HCT116 (cell line): ENCODE results near the gene CHAC1. TPM values are rescaled to one million over a fixed set of nuclear protein-coding genes. Genes with fewer than 3 reads are reported as not detected.

Experiments used
- ATAC-seq: fragments of 200-7000 bp; cut with Tn5 transposase; 2 replicates; pipeline ENCODE4 v1.9.1; 2020; ENCODE audit warnings: mild to moderate bottlenecking, moderate library complexity
- BruUV-seq: library from RNA; stranded (reverse); fragments of 400-500 nt; replicated peaks from 2 replicates; lab custom pipeline; 2021; lab: Mats Ljungman, UMichigan
- CTCF ChIA-PET: fragments of 300-600 bp; sonication (Branson Sonifier 250); formaldehyde crosslinking; loops from one replicate; lab custom pipeline; 2021; ENCODE audit warnings: antibody characterized with exemption; lab: Charles Lee
- POLR2A ChIA-PET: fragments of 300-600, 350-600 bp; sonication (Branson Sonifier 250); formaldehyde crosslinking; loops from one replicate; lab custom pipeline; 2021; ENCODE audit warnings: antibody characterized with exemption; lab: Charles Lee
- RAD21 ChIA-PET, 2 experiments: fragments of 300-600 bp; sonication (Branson Sonifier 250); formaldehyde crosslinking; loops; one replicate each; lab custom pipeline; 2023; ENCODE audit warnings: low total read pairs in 2 of 2; ENCODE audit not compliant: uncharacterized antibody in 2 of 2, unreplicated experiment in 2 of 2, low non-redundant PET in 1 of 2; lab: Charles Lee
- DNase-seq: peaks from one replicate; pipeline ENCODE4 v3.0.0-alpha.2; 2010; ENCODE audit warnings: low read depth, low spot score
- H2AFZ ChIP-seq: fragments of 200-600 bp; shearing (Covaris generic), sonication (generic); 2 replicates; pipeline ENCODE4 v1.6.1; 2017; ENCODE audit warnings: low read depth, mixed run types, mixed read lengths, antibody characterized with exemption, low read length; ENCODE audit not compliant: poor library complexity, severe bottlenecking
- H3K27ac ChIP-seq: 2 replicates; pipeline ENCODE4 v1.5.1; 2012; ENCODE audit warnings: low read depth, low read length
- H3K27me3 ChIP-seq: fragments of 200-600 bp; sonication (generic); 2 replicates; pipeline ENCODE4 v1.6.1; 2016; ENCODE audit warnings: mixed run types, low read length, mixed read lengths; ENCODE audit not compliant: insufficient read depth
- H3K36me3 ChIP-seq, 2 experiments: fragments of 200-500 bp in 1 of 2; fragments of 200-600 bp in 1 of 2; sonication (Bioruptor generic) in 1 of 2; sonication (generic) in 1 of 2; 2 replicates each; pipeline versions ENCODE4 v1.5.1 to v1.6.1; 2014 to 2016; ENCODE audit warnings: low read length in 2 of 2, inconsistent platforms in 1 of 2, mixed read lengths in 1 of 2, mixed run types in 1 of 2; ENCODE audit not compliant: insufficient read depth in 2 of 2, control insufficient read depth in 1 of 2
- H3K4me1 ChIP-seq, 2 experiments: fragments of 200-600 bp in 1 of 2; sonication (generic) in 1 of 2; 2 replicates each; pipeline versions ENCODE4 v1.5.1 to v1.6.1; 2012 to 2017; ENCODE audit warnings: low read length in 2 of 2, inconsistent platforms in 1 of 2, mild to moderate bottlenecking in 1 of 2, mixed read lengths in 1 of 2, mixed run types in 1 of 2, moderate library complexity in 1 of 2; ENCODE audit not compliant: insufficient read depth in 2 of 2, control insufficient read depth in 1 of 2
- H3K4me2 ChIP-seq: fragments of 200-600 bp; sonication (generic); 2 replicates; pipeline ENCODE4 v1.6.1; 2017; ENCODE audit warnings: mixed run types, low read length, mixed read lengths
- H3K4me3 ChIP-seq, 2 experiments: fragments of 200-600 bp in 1 of 2; sonication (generic) in 1 of 2; replicated peaks in 1 of 2; 2 replicates each; pipeline ENCODE4 v1.5.1; 2011 to 2016; ENCODE audit warnings: low read length in 2 of 2, control low read depth in 1 of 2, low read depth in 1 of 2, mild to moderate bottlenecking in 1 of 2, mixed read lengths in 1 of 2, mixed run types in 1 of 2
- H3K79me2 ChIP-seq: fragments of 200-600 bp; sonication (generic); 2 replicates; pipeline ENCODE4 v1.6.1; 2017; ENCODE audit warnings: mild to moderate bottlenecking, mixed run types, low read length, moderate library complexity, mixed read lengths; ENCODE audit not compliant: insufficient read depth
- H3K9ac ChIP-seq: fragments of 200-600 bp; sonication (generic); 2 replicates; pipeline ENCODE4 v1.6.1; 2016; ENCODE audit warnings: low read length, mixed read lengths
- H3K9me2 ChIP-seq: fragments of 200-600 bp; sonication (generic), shearing (Covaris generic); 2 replicates; pipeline ENCODE4 v1.6.1; 2017; ENCODE audit warnings: mixed run types, mild to moderate bottlenecking, moderate library complexity; ENCODE audit not compliant: insufficient read depth
- H3K9me3 ChIP-seq, 2 experiments: fragments of 200-500 bp in 1 of 2; fragments of 200-600 bp in 1 of 2; sonication (Bioruptor generic) in 1 of 2; sonication (generic) in 1 of 2; 2 replicates each; pipeline ENCODE4 v1.6.1; 2014 to 2017; ENCODE audit warnings: low read length in 2 of 2, mixed read lengths in 2 of 2, inconsistent platforms in 1 of 2, low read depth in 1 of 2, mild to moderate bottlenecking in 1 of 2, mixed run types in 1 of 2, moderate library complexity in 1 of 2; ENCODE audit not compliant: control insufficient read depth in 1 of 2, insufficient read depth in 1 of 2
- H4K20me1 ChIP-seq: fragments of 200-600 bp; sonication (generic), shearing (Covaris generic); 2 replicates; pipeline ENCODE4 v1.6.1; 2017; ENCODE audit warnings: mixed run types, mild to moderate bottlenecking, moderate library complexity; ENCODE audit not compliant: insufficient read depth
- CBX3 ChIP-seq: IDR thresholded peaks from 2 replicates; pipeline ENCODE4 v1.6.1; 2012; ENCODE audit warnings: low read depth
- CTCF ChIP-seq, 3 experiments: fragments of 200-600 bp in 1 of 3; sonication (generic) in 1 of 3; IDR thresholded peaks in 2 of 3; conservative IDR thresholded peaks in 1 of 3; 2 replicates each; pipeline ENCODE4 v1.5.1; 2012 to 2017; ENCODE audit warnings: low read depth in 2 of 3, low read length in 2 of 3, antibody characterized with exemption in 1 of 3, borderline replicate concordance in 1 of 3, control low read depth in 1 of 3, mild to moderate bottlenecking in 1 of 3, mixed read lengths in 1 of 3, mixed run types in 1 of 3, moderate library complexity in 1 of 3; ENCODE audit not compliant: insufficient read depth in 1 of 3
- EGR1 ChIP-seq: IDR thresholded peaks from 2 replicates; pipeline ENCODE4 v1.6.1; 2012; ENCODE audit warnings: low read depth
- ELF1 ChIP-seq: IDR thresholded peaks from 2 replicates; pipeline ENCODE4 v1.6.1; 2012; ENCODE audit warnings: low read depth, borderline replicate concordance
- EZH2 ChIP-seq: fragments of 200-600 bp; sonication (generic); IDR thresholded peaks from 2 replicates; pipeline ENCODE4 v1.6.1; 2017; ENCODE audit warnings: antibody characterized with exemption, mixed run types
- EZH2phosphoT487 ChIP-seq: fragments of 200-600 bp; IDR thresholded peaks from 2 replicates; pipeline ENCODE4 v1.6.1; 2018; ENCODE audit warnings: antibody characterized with exemption, borderline replicate concordance
- POLR2AphosphoS5 ChIP-seq: IDR thresholded peaks from 2 replicates; pipeline ENCODE4 v1.6.1; 2011; ENCODE audit warnings: mild to moderate bottlenecking, low read depth, low read length, moderate library complexity
- RAD21 ChIP-seq: IDR thresholded peaks from 2 replicates; pipeline ENCODE4 v1.6.1; 2012; ENCODE audit warnings: low read depth, mild to moderate bottlenecking
- REST ChIP-seq: IDR thresholded peaks from 2 replicates; pipeline ENCODE4 v1.6.1; 2012; ENCODE audit warnings: low read depth
- SP1 ChIP-seq: IDR thresholded peaks from 2 replicates; pipeline ENCODE4 v1.6.1; 2012; ENCODE audit warnings: low read depth
- TCF7L2 ChIP-seq: IDR thresholded peaks from 2 replicates; pipeline ENCODE4 v1.7.0; 2011; ENCODE audit warnings: borderline replicate concordance, inconsistent platforms; ENCODE audit not compliant: insufficient read depth, insufficient read length; ENCODE audit errors: extremely low read depth
- ZBTB33 ChIP-seq: IDR thresholded peaks from 2 replicates; pipeline ENCODE4 v1.6.1; 2011; ENCODE audit warnings: mild to moderate bottlenecking, low read length, moderate library complexity; ENCODE audit not compliant: insufficient replicate concordance; ENCODE audit errors: extremely low read depth
- intact Hi-C: fragments of 100-400 bp; cut with micrococcal nuclease; formaldehyde crosslinking; loops from 2 replicates; pipeline ENCODE4 v1.10.0; 2022
- total RNA-seq: library from RNA; stranded (reverse); gene quantifications from one replicate; pipeline ENCODE4 v1.2.1, GENCODE V29; 2021; ENCODE audit not compliant: unreplicated experiment

Gene CHAC1
- total RNA-seq, 1 experiment from 2014 or later, result 58.9 TPM

GRCh38 chr15:40949756-40950207, 3.5 kb upstream of the CHAC1 start:
- DNase-seq (no peak), ATAC-seq (no peak)
- intact Hi-C loops, result no loop called here
- Histone ChIP-seq H3K4me3 (no peak overlapping the region), H3K79me2 (no peaks in the 10 kb centered on the region), H3K9ac (no peak overlapping the region), H3K9me2 (no peaks in the 10 kb centered on the region)
- BruUV-seq, result no TSS peak
- RAD21 ChIA-PET, result no interaction called here
- TF ChIP-seq EGR1, result no peak
- TF ChIP-seq CTCF (IDR thresholded peaks at IDR 0.05 in 2 of 3, conservative IDR thresholded peaks at IDR 0.05 in 1 of 3; ENCODE audit: borderline replicate concordance in 1 of 3, insufficient read depth in 1 of 3, low read depth in 2 of 3, low read length in 2 of 3), result no peak
- TF ChIP-seq ELF1, result no peak
- no peak for TF ChIP-seq RAD21
- no peak for TF ChIP-seq ZBTB33
- no peak for TF ChIP-seq EZH2phosphoT487
- TF ChIP-seq EZH2, result no peak
- TF ChIP-seq CBX3, result no peak
- TF ChIP-seq REST, result no peak
- TF ChIP-seq POLR2AphosphoS5, result no peak
- no peak for TF ChIP-seq SP1
- no peak for TF ChIP-seq TCF7L2
- TF ChIP-seq, all 23 proteins: peak for 0
- CTCF ChIA-PET, result no interaction called here
- Histone ChIP-seq H3K36me3 (no peaks in the 10 kb centered on the region), H2AFZ (no peak overlapping the region), H4K20me1 (no peaks in the 10 kb centered on the region), H3K4me1 (peaks cover 9 to 23% of the 10 kb centered on the region in 2 experiments; a peak in 2 of 4 replicates), H3K27me3 (no peaks in the 10 kb centered on the region), H3K9me3 (no peaks in the 10 kb centered on the region), H3K4me2 (no peak overlapping the region), H3K27ac (no peak overlapping the region)
- POLR2A ChIA-PET, result no interaction called here
